IPS DF 6.9 (cell line): ENCODE results near the gene FBXO42.

Source experiments
- DNase-seq: peaks from one replicate; pipeline ENCODE4 v3.0.0-alpha.2; 2013; ENCODE audit warnings: low read depth, low spot score
- H3K27ac ChIP-seq: one replicate; pipeline ENCODE4 v1.5.1; 2013; ENCODE audit warnings: low read length, control low read depth
- H3K27me3 ChIP-seq: 2 replicates; pipeline ENCODE4 v1.6.1; 2013; ENCODE audit warnings: mild to moderate bottlenecking, low read length; ENCODE audit not compliant: control insufficient read depth, insufficient read depth
- H3K36me3 ChIP-seq: 2 replicates; pipeline ENCODE4 v1.6.1; 2013; ENCODE audit warnings: low read length; ENCODE audit not compliant: control insufficient read depth, insufficient read depth
- H3K4me1 ChIP-seq: 2 replicates; pipeline ENCODE4 v1.6.1; 2013; ENCODE audit warnings: low read length; ENCODE audit not compliant: control insufficient read depth, insufficient read depth
- H3K4me3 ChIP-seq: 2 replicates; pipeline ENCODE4 v1.5.1; 2013; ENCODE audit warnings: mild to moderate bottlenecking, low read length
- H3K9me3 ChIP-seq: 2 replicates; pipeline ENCODE4 v1.6.1; 2013; ENCODE audit warnings: low read length, inconsistent platforms; ENCODE audit not compliant: control insufficient read depth, insufficient read depth
- WGBS: extraction: QIAGEN DNeasy Blood & Tissue Kit; methylation state at CpG from one replicate; pipeline ENCODE4 v1.1.7; 2013; ENCODE audit warnings: mixed read lengths, missing lambda C conversion rate; ENCODE audit not compliant: insufficient read length, insufficient coverage; 5-methylcytosine and 5-hydroxymethylcytosine counted together

Gene FBXO42

GRCh38 chr1:16351994-16352841 lies at the start of gene FBXO42:
TSS of gene FBXO42 (minus strand) at chr1:16352480. CDS start at chr1:16315418, 37,062 bp downstream.
- no CpG with 5 or more reads among the region's 81 CpGs for WGBS
- H3K4me1 ChIP-seq: no peaks in the 10 kb centered on the region
- peak; percentile 77 for DNase-seq

GRCh38 chr1:16398371-16398953 lies 46.2 kb upstream of the FBXO42 start:
- Histone ChIP-seq H3K36me3 (peaks cover 11% of the 10 kb centered on the region; the same call in 1 of the 2 replicates), H3K4me1 (no peaks in the 10 kb centered on the region), H3K4me3 (no peak overlapping the region), H3K27ac (no peak overlapping the region), H3K9me3 (no peaks in the 10 kb centered on the region), H3K27me3 (no peaks in the 10 kb centered on the region)
- no peak for DNase-seq
- no CpG with 5 or more reads among the region's 5 CpGs for WGBS

More at GRCh38 chr1:16351994-16352841, at the start of gene FBXO42:
- Histone ChIP-seq H3K27ac (no peak within 1 kb of the TSS), H3K36me3 (no peaks in the 10 kb centered on the region), H3K27me3 (no peaks in the 10 kb centered on the region), H3K4me3 (peak within 1 kb of the TSS; percentile 94), H3K9me3 (no peaks in the 10 kb centered on the region)

GRCh38 chr1:16397120-16397519 lies 44.8 kb upstream of the FBXO42 start:
- peaks cover 11% of the 10 kb centered on the region; the same call in 1 of the 2 replicates for H3K36me3 ChIP-seq
- no peak for DNase-seq
- no peaks in the 10 kb centered on the region for H3K27me3 ChIP-seq
- WGBS: 98% methylated on average over 4 of the region's 5 CpGs
- no peak overlapping the region for H3K27ac ChIP-seq
- H3K4me3 ChIP-seq: no peak overlapping the region
- 0 out of 2 replicates have a peak, but pooled peaks cover 3% of the 10 kb centered on the region for H3K4me1 ChIP-seq
- H3K9me3 ChIP-seq: no peaks in the 10 kb centered on the region

GRCh38 chr1:16396591-16396990 lies 44.3 kb upstream of the FBXO42 start:
- Histone ChIP-seq H3K4me3 (no peak overlapping the region), H3K4me1 (0 out of 2 replicates have a peak, but pooled peaks cover 6% of the 10 kb centered on the region), H3K36me3 (peaks cover 11% of the 10 kb centered on the region; the same call in 1 of the 2 replicates), H3K27me3 (no peaks in the 10 kb centered on the region), H3K9me3 (no peaks in the 10 kb centered on the region), H3K27ac (no peak overlapping the region)
- DNase-seq: no peak
- no CpG with 5 or more reads among the region's 7 CpGs for WGBS

GRCh38 chr1:16394977-16395376 lies 42.7 kb upstream of the FBXO42 start:
- WGBS: no CpG with 5 or more reads among the region's 13 CpGs
- no peaks in the 10 kb centered on the region for H3K9me3 ChIP-seq
- H3K4me1 ChIP-seq: peaks cover 6% of the 10 kb centered on the region; the same call in 1 of the 2 replicates
- peaks cover 11% of the 10 kb centered on the region; the same call in 1 of the 2 replicates for H3K36me3 ChIP-seq
- H3K4me3 ChIP-seq: no peak overlapping the region
- H3K27ac ChIP-seq: no peak overlapping the region
- no peak for DNase-seq
- H3K27me3 ChIP-seq: no peaks in the 10 kb centered on the region

GRCh38 chr1:16393570-16394521 lies 41.6 kb upstream of the FBXO42 start:
- Histone ChIP-seq H3K27ac (no peak overlapping the region), H3K4me1 (peaks cover 6% of the 10 kb centered on the region; the same call in 1 of the 2 replicates)
- no peak for DNase-seq

GRCh38 chr1:16392740-16393569 lies 40.7 kb upstream of the FBXO42 start:
- H3K27me3 ChIP-seq: no peaks in the 10 kb centered on the region
- no CpG with 5 or more reads among the region's 21 CpGs for WGBS
- no peak overlapping the region for H3K27ac ChIP-seq
- no peak overlapping the region for H3K4me3 ChIP-seq
- peaks cover 6% of the 10 kb centered on the region; the same call in 1 of the 2 replicates for H3K4me1 ChIP-seq
- no peak for DNase-seq
- peaks cover 8% of the 10 kb centered on the region; the same call in 1 of the 2 replicates for H3K36me3 ChIP-seq
- H3K9me3 ChIP-seq: no peaks in the 10 kb centered on the region

More at GRCh38 chr1:16393570-16394521, 41.6 kb upstream of the FBXO42 start:
- Histone ChIP-seq H3K4me3 (no peak overlapping the region), H3K9me3 (no peaks in the 10 kb centered on the region), H3K27me3 (no peaks in the 10 kb centered on the region), H3K36me3 (peaks cover 11% of the 10 kb centered on the region; the same call in 1 of the 2 replicates)
- WGBS: no CpG with 5 or more reads among the region's 10 CpGs

- no peak for DNase-seq
- WGBS: no CpG with 5 or more reads among the region's 3 CpGs
- H3K4me1 ChIP-seq: peaks cover 6% of the 10 kb centered on the region; the same call in 1 of the 2 replicates
- H3K4me3 ChIP-seq: no peak overlapping the region
- H3K27me3 ChIP-seq: no peaks in the 10 kb centered on the region
- peaks cover 5% of the 10 kb centered on the region; the same call in 1 of the 2 replicates for H3K36me3 ChIP-seq
- no peak overlapping the region for H3K27ac ChIP-seq
- H3K9me3 ChIP-seq: no peaks in the 10 kb centered on the region
These were observed 39.1 kb upstream of the FBXO42 start for GRCh38 chr1:16391411-16391810.
